Right renal cortex interstitium (tissue), 3 donors: ENCODE data around the gene SPATS1. TPM values are rescaled to one million over a fixed set of nuclear protein-coding genes. Genes with fewer than 3 reads are reported as not detected.

Experiments
- DNase-seq, 3 donors: peaks; one replicate each; pipeline ENCODE4 v3.0.0-alpha.2; 2013; ENCODE audit warnings: low read depth in 3 of 3, low spot score in 2 of 3
- polyA plus RNA-seq, 3 donors: library from polyadenylated mRNA; unstranded; fragments of 120-200 nt; gene quantifications; one replicate each; pipeline ENCODE4 v1.2.1, GENCODE V29; 2013; ENCODE audit not compliant: insufficient read length in 3 of 3

SPATS1 gene, protein sequence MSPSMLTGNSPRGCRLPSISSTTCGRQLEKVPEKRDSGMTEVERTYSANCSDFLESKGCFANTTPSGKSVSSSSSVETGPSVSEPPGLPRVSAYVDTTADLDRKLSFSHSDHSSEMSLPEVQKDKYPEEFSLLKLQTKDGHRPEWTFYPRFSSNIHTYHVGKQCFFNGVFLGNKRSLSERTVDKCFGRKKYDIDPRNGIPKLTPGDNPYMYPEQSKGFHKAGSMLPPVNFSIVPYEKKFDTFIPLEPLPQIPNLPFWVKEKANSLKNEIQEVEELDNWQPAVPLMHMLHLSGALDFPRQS
- polyA plus RNA-seq, result not detected

- no peak for DNase-seq
Measured at GRCh38 chr6:44342489-44342888, at the start of gene SPATS1. SPATS1 (plus strand) TSS chr6:44342650; CDS start chr6:44343096, 446 bp downstream.

DNA sequence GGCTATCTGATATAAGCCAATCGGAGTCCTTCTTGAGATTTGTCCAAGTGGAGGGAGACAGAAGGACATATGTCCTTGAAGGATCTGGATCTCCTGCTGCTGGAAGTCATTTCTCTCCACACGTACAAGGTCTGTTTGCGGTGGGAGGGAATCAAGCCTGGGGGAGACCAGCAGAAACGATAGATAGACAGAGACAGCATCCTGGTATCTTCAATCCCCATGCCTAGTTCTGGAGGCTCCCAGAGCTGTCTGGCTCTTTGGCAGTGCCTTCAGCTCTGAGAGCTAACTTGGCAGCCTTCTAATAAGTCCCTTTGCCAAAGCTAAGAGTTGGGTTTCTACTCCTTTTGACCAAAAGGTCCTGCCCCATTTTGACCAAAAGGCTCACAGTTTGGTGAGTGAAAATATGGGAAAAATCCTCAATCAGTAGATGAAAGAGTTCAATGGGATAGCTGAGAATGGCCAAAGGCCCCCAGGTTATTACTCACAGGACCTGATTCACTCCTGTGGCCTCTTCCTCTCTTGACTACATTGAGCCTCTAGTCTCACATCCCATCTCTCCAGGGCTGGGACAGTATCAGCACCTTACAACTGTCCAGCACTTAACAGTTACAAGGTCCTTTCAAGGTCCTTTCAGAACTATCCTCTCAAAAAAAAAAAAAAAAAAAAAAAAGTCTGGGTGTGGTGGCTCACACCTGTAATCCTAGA is 49.6 kb upstream of the SPATS1 start:
- DNase-seq, result no peak

DNA sequence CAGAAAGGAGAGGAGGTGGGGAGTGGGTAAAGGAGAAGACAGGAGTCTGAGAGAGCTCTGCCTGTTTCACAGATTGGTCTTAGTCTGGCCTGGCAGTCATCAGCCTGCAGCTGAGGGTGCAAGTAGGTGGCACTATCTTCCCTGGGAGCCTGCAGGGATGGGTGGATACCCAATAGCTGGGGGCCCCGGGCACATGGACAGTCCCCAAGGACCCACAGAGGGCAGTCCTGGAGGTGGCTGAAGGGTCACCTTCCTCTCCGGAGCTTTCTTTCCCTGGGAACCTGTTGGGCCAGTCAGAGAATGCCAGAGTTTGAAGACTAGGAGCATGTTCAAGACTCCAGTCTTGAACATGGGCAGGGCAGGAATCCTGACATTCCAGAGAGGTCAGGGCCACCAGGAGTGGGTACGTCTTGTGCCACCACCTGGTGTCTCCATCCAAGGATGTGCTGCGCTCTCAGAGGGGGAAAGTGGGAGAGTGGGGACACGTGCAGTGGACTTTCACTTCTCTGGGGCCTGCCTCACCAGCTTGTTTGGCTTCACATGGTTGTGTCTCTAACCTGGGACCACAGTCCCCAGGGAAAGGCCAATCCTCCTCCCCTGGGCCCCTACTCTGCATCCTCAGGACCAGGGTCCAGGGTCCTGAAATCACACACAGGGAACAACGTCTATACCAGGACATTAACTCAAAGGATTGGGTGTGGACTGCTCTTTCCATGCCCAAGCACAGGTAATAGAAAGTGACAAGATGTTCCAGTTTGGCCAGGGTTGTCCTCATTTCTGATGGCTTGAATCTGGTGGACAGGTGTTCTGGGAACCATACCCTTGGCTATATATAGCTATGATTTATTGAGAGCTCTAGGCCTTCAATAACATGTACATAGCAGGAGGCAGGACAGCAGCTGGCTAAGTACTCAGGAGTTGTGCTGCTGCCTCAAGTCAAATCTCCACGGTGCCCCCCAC is 47.3 kb upstream of the SPATS1 start:
- DNase-seq, result no peak

DNA sequence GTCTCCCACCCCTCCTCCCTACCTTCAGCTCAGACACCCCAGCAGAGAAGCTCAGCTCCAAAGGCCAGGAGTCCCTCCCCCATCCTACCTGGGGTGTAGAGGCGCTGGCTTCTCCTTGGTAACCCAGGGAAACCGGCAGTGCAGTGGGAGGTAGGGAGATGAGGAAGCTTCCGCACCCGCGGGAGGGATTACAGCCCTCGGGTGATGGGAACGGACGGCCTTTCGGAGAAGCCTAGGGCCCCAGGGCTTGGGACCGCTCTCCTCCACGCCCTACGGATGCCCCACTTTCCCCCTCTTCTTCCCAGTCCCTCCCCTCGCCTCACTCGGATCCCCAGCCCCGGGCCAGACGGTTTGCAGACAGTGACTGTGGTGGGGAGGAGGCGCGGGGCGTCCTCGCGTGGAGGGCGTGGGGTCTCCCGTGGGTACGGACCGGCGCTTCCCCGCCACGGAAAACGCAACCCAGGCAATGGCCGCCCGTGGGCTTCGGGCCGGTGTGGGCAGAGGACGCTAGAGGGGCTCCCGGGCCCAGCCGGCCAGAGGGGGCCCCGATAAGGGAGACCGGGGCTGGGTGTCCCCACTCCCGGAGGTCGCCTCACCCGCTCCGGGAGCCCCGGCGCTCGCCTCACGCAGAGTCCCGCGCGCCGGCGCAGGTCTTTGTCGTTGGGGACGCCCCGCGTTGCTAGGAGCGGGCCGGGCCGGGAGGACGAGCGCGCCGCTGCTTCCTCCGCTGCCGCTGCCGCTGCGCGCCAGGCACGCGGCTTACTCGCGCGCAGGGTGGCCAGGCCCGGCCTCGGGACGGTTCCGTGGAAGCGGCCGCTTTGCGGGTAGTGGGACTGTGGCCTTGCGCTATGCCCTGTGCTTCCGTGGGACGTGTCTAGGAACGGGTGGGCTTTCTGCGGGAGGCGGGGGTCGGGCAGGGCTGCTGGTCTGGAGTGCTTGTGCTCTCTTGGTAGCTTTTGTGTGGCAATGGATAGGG is 45.1 kb upstream of the SPATS1 start:
- DNase-seq, result no peak

DNA sequence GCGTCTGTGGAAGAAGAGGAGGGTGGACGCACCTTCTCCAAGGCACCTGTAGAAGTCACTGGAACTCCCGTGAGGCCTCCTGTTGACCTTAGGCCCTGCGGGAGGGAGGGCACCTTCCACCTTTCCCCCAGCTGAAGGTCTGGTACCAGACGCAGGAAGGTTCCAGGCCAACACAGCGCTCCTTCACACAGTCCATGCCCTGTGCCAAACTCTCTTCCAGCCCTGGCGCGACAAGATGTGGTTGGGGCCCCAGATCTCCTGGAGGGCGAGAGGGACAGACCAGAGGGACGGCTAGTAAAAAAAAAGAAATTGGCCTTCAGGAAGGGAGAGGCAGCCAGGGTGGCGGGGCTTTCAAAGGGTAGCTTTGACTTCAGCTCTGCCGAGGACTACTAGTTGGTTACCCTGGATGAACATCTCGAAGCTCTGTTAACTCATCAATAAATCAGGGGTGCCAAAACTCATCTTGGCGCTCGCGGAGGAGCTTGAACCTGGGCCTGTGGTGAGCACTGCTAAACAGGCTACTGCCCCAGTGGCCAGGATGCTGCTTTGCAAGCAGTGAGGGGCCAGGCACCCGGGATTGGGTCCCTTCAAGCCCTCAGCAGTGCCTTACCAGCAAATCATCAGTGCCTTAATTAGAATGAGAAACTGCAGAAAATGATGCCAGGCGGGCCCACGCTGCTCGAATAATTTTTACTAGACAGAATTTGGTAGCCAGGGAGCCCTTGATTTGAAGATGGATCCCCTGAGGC is 44.2 kb upstream of the SPATS1 start:
- DNase-seq, result no peak

GRCh38 chr6:44298864-44299263 is 43.6 kb upstream of the SPATS1 start:
- no peak for DNase-seq

GRCh38 chr6:44300292-44300823 is 42.1 kb upstream of the SPATS1 start:
- DNase-seq, result no peak

DNA sequence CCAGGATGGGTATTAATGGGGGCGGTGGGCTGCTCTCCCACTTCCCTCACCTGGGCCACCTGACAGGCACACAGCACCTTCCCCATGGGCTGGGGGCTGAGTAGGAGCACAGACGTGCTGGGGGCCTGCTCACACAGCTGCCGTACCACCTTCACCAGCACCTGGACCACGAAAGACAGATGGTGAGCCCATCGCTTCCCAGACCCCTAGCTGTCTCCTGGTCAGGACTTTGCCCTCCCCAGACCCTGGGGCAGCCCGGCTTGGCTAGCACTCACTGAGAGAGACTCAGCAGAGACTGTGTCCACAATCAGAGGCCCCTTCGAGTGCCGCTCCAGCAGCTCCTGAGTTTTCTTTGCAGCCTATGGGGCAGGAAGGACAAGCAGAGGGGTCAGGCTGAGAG is 41.3 kb upstream of the SPATS1 start:
- no peak for DNase-seq

GRCh38 chr6:44301782-44302564 is 40.5 kb upstream of the SPATS1 start:
- DNase-seq, result no peak

GRCh38 chr6:44302856-44303255 is 39.6 kb upstream of the SPATS1 start:
- no peak for DNase-seq

GRCh38 chr6:44303842-44304241 is 38.6 kb upstream of the SPATS1 start:
- DNase-seq, result no peak

DNA sequence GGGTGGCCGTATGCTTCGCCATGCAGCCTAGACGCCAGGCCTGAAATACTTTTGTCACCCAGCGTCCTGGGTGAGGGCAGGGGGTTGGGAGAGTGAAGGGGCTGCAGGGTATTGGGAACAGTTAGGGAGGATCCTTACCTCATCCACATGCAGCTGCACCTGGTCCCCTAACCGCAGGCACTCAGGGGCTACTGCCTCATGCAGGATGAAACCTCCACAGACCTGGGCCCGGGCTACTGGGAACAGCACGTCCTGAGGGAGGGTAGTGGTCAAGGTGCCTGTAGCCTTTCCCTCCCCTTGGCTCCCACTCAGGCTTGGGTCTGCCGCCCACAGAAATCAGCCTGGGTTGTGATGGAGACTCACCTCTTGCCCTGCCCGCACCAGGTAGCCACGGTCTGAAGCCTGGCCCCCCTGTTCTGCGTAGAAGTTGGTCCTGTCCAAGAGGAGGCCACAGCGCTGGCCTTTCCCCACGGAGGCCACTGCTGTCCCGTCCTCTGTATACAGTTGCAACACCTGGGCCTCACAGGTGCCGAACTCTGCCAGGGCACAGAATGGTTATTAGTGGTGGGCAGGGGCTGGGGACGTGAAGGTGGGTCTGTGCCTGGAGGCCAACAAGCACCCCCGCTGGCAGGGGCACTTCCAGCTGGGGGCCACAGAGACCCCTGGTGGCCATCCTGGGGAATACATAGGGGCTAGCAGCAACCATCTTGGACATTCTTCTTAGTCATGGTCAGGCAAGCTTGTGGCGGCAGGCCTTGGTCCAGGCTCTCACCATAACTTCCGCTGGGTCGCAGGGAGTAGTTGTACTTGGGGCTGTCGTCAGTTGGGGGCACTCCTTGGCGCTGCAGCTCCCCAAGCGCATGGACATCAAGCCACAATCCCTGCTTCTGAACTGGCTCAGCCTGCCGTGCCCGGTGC is 37.9 kb upstream of the SPATS1 start:
- no peak for DNase-seq

DNA sequence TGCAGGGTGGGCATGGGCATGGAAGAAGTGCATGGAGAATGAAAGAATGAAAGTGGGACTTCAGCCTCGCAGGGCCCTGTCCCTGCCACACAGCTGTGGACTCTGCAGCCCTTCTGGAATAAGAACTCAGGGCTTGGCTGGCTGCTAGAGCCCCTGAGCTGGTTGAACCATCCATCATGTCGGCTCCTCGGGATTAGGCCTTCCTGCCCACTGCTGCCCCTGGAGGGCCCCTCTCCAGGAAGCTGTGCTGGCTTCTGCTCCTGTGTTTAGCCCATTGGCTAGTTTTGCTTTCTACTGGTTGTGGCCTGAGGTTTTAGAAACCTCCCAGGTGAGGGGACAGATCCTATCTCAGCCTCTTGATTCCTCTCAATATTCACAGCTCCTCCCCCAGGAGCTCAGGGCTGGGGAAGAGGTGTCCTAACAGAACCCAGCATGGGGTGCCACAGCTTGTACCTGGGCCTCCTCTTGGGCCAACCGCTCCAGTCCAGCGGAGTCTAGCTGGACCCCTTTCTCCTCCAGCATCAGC is 37.2 kb upstream of the SPATS1 start:
- DNase-seq, result no peak

GRCh38 chr6:44306710-44307109 is 35.7 kb upstream of the SPATS1 start:
- no peak for DNase-seq

DNA sequence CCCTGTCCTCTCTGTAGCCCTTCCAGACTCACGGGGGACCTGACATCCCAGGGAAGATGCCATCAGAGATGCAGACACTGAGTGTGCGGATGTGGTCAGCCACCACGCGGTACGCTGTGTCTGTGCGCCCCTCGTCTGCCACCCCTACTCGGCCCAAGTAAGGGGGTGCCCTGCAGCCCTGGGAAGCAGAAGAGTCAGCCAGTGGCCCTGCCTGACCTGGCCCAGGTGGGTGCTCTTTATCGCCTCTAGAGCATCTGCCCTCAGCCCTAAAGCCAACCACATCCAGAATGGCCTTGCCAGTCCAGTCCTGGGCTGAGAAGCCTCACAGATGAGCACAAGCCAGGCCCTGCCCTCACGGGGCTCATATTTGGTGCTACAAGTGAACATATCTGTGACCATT is 35.2 kb upstream of the SPATS1 start:
- DNase-seq, result no peak

- no peak for DNase-seq
Measured at GRCh38 chr6:44309092-44309491, 33.4 kb upstream of the SPATS1 start.

- no peak for DNase-seq
Measured at GRCh38 chr6:44309631-44310030, 32.8 kb upstream of the SPATS1 start.
